ENCODE measurements around the gene NUP107.

The NUP107 gene

DNA sequence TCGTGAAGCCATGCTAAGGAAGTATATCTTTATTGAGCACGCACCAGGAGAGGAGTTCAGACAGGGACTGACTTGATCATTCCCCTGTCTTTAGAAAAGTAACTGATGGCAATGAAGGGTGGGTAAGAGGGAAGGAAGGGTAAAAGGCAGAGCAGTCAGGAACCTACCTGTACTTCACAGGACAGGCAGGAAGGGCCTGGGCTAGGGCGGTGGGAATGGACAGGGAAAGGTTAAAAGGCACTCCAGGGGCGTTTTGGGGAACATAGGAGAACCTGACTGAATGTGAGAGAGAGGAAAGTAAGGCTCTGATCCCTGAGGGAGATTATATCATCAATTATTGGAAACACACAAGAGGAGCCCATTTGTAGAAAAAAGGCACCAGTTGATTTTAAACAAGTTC, 63.1 kb downstream of the NUP107 start:
- Mint-ChIP-seq H3K9me3 (no peaks in the 10 kb centered on the region), H3K27ac (no peak overlapping the region), H3K27me3 (no peaks in the 10 kb centered on the region), H3K36me3 (peaks cover 38% of the 10 kb centered on the region), H3K4me1 (peaks cover 51% of the 10 kb centered on the region), H3K4me3 (no peak overlapping the region)
- DNase-seq: no peak
- CTCF ChIA-PET: no interaction called here

DNA sequence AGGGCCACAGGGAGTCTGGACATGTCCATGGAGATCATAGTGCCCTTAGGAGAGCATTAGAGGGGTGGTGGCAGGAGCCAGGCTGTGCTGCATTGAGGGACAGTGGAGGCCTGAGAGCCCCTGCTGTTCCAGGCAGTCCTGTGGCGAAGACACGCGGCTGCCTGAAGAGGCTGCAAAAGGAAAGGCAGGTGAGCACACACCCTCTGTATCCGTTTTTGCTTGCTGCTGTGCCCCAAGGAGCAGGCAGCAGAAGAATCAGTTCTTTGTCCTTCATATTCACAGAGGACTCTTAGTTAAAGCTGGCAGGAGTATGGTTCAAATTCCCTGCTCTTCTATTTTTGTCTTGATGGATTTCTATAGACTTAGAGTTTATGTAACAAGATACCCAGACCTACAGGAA, 63.7 kb downstream of the NUP107 start:
- no peak for DNase-seq
- CTCF ChIA-PET: no interaction called here
- peaks cover 42% of the 10 kb centered on the region for H3K36me3 Mint-ChIP-seq

DNA sequence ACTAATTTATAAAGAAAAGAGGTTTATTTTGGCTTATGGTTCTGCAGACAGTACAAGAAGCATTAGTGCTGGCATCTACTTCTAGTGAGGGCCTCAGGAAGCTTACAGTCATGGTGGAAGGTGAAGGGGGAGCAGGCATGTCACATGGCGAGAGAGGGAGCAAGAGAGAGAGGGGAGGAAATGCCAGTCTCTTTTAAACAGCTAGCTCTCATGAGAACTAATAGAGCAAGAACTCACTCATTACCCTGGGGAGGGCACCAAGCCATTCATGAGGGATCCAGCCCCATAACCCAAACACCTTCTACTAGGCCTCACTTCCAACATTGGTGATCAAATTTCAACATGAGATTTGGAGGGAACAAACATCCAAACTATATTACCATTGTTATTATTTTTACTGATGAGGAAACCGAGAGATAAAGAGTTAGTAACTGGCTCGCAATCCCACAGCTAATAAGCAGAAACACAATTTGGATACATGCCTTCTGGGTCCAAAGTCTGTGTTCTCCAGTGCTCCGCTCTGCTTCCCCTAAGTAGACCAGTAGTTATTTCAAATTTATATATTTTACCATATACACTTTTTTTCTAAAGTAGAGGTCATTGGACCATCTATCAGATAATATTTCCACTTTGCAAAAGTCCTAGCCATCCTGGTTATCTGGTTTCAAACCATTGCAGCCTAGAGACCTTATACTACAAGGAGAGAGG, 68.9 kb downstream of the NUP107 start:
- peaks cover 46% of the 10 kb centered on the region for H3K36me3 Mint-ChIP-seq

More for the DNA sequence above, 63.7 kb downstream of the NUP107 start:
- Mint-ChIP-seq H3K4me3 (no peak overlapping the region), H3K27ac (no peak overlapping the region), H3K27me3 (no peaks in the 10 kb centered on the region), H3K4me1 (peaks cover 46% of the 10 kb centered on the region), H3K9me3 (no peaks in the 10 kb centered on the region)

DNA sequence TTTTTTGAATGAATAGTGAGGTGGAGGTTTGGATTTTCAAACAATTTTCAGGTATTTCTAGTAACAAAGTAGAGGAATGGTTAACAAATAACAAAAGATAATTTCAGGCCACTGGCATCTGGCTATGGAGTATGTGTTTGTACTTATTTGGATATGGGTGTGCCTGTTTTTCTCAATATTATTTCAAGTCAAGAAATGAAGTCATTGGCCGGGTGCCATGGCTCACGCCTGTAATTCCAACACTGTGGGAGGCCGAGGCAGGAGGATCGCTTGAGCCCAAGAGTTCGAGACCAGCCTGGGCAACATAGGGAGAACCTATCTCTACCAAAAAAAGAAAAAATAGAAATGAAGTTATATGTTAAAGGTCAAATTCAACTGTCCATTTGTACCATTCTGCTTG, 73.1 kb downstream of the NUP107 start:
- H3K4me3 Mint-ChIP-seq: no peak overlapping the region
- CTCF ChIA-PET: no interaction called here
- H3K4me1 Mint-ChIP-seq: no peaks in the 10 kb centered on the region
- H3K27me3 Mint-ChIP-seq: no peaks in the 10 kb centered on the region
- H3K36me3 Mint-ChIP-seq: peaks cover 44% of the 10 kb centered on the region
- H3K9me3 Mint-ChIP-seq: no peaks in the 10 kb centered on the region
- DNase-seq: no peak
- H3K27ac Mint-ChIP-seq: no peak overlapping the region

More for the DNA sequence above, 68.9 kb downstream of the NUP107 start:
- no peaks in the 10 kb centered on the region for H3K27me3 Mint-ChIP-seq
- DNase-seq: no peak
- H3K4me1 Mint-ChIP-seq: peaks cover 4% of the 10 kb centered on the region
- CTCF ChIA-PET: no interaction called here
- no peaks in the 10 kb centered on the region for H3K9me3 Mint-ChIP-seq
- no peak overlapping the region for H3K4me3 Mint-ChIP-seq
- no peak overlapping the region for H3K27ac Mint-ChIP-seq

DNA sequence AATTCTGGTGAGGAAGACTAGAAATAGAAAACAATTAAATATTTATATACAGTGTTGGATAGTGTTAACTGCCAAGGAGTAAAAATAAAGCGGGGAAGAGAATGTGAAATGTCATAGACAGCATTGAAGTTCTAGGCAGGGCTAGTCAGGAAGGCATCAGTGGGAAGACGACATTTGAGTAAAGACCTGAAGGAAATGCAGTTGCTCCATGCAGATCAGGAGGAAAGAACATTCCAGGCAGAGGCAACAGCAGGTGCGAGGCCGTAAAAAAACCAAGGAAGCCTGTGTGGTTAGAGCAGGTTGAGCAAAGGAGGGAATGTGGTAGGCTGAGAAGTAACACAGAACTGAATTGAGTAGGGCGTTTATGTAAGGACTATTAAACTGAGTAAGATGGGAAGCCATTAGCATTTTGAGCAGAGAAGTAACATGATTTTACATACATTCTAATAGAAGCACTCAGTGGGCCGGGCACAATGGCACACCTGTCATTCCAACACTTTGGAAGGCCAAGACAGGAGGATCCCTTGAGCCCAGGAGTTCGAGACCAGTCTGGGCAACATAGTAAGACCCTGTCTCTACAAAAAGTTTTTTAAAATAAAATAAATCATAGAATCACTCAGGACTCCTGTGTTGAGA, 74.1 kb downstream of the NUP107 start:
- no peak overlapping the region for H3K4me3 Mint-ChIP-seq
- no peaks in the 10 kb centered on the region for H3K4me1 Mint-ChIP-seq
- H3K27me3 Mint-ChIP-seq: no peaks in the 10 kb centered on the region
- no peak overlapping the region for H3K27ac Mint-ChIP-seq
- CTCF ChIA-PET: no interaction called here
- no peaks in the 10 kb centered on the region for H3K9me3 Mint-ChIP-seq
- peaks cover 38% of the 10 kb centered on the region for H3K36me3 Mint-ChIP-seq
- no peak for DNase-seq

DNA sequence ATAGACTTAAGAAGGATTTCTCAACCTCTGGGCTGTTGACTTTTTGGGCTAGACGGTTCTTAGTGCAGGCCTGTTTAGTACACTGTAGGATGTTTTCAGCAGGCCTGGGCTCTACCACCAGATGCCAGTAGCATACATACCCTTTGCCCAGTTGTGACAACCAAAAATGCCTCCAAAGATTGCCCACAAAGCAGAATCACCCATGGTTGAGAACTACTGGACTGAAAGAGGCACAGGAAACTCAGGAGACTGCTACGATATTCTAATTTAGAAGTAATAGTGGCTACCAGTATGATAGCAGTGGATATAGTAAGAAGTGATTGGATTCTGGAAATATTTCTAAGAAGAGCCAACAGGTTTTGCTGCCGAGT, 74.6 kb downstream of the NUP107 start:
- DNase-seq: no peak
- CTCF ChIA-PET: no interaction called here
- Mint-ChIP-seq H3K27me3 (no peaks in the 10 kb centered on the region), H3K36me3 (peaks cover 36% of the 10 kb centered on the region), H3K4me3 (no peak overlapping the region), H3K4me1 (no peaks in the 10 kb centered on the region), H3K9me3 (no peaks in the 10 kb centered on the region), H3K27ac (no peak overlapping the region)

DNA sequence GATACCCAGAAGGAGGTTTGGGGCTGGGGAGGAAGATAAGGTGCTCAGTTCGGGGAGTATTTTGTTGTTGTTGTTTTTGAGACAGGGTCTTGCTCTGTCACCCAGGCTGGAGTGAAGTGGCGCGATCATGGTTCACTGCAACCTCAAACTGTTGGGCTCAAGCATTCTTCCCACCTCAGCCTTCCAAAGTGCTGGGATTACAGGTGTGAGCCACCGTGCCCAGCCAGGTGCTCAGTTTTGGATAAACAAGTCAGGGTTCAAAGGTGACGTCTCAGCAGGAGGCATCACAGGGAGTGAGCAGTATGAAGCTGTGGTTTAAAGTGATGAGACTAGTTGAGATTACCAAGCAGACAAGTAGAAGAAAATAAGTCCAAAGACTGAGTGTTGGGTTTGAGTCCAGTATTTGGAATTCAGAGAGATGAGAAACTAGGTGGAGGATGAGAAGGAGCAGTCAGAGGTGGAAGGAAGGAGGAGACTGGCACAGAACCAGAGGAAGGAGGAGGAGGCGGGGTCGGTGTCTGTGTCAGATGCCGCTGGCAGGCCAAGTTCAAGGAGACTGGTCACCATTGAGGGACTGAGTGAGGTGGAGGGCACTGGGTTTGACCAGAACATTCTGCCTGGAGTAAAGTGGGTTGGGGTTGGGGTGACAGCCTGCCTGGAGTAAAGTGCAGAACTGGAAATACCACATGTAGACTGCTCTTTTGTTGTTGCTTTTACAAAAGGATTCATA, 75.3 kb downstream of the NUP107 start:
- no peak for DNase-seq
- Mint-ChIP-seq H3K4me1 (no peaks in the 10 kb centered on the region), H3K9me3 (no peaks in the 10 kb centered on the region), H3K27ac (no peak overlapping the region), H3K4me3 (no peak overlapping the region), H3K36me3 (peaks cover 35% of the 10 kb centered on the region), H3K27me3 (no peaks in the 10 kb centered on the region)
- CTCF ChIA-PET: no interaction called here

DNA sequence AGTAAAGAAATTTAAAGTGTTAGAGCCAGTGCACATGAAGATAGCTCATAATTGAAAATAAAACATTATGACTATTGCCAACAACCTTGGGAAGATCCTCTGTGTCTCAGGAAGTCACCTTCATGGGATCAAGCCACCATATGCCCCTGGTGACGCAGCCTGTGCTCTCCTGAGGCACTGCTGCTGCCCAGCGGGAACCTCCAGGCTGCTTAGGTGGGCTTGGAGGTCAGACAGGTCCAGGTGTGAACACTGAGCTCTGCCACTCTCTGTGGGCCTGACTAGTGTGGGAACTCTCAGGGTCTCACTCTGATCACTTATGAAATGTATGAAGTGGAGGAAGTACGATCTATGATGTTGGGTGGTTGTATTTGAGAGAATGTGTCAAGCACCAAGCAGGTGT, 75.9 kb downstream of the NUP107 start:
- no peaks in the 10 kb centered on the region for H3K4me1 Mint-ChIP-seq
- no peaks in the 10 kb centered on the region for H3K27me3 Mint-ChIP-seq
- H3K4me3 Mint-ChIP-seq: no peak overlapping the region
- CTCF ChIA-PET: no interaction called here
- no peak for DNase-seq
- no peak overlapping the region for H3K27ac Mint-ChIP-seq
- H3K36me3 Mint-ChIP-seq: peaks cover 34% of the 10 kb centered on the region
- no peaks in the 10 kb centered on the region for H3K9me3 Mint-ChIP-seq

DNA sequence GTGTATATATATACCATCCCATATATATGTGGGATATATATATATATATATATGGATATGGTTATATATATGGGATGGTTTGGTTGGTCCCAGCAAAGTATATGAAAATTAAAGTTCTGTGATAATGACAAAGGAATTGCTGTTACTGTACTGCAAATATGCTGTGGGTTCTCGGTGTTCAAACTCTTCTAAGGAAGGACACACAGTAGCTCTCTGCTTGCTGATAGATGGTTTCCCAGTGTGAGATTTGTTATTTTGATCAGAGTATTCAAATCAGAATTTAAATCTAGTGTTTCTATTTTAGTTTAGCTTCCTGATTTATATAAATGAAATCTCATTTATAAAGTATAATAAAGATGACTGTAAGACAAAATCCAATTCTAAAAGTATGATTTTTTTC, 78.9 kb downstream of the NUP107 start:
- no peak overlapping the region for H3K27ac Mint-ChIP-seq
- no peaks in the 10 kb centered on the region for H3K4me1 Mint-ChIP-seq
- H3K4me3 Mint-ChIP-seq: no peak overlapping the region
- no peak for DNase-seq
- H3K36me3 Mint-ChIP-seq: peaks cover 27% of the 10 kb centered on the region
- CTCF ChIA-PET: no interaction called here
- H3K27me3 Mint-ChIP-seq: no peaks in the 10 kb centered on the region
- H3K9me3 Mint-ChIP-seq: no peaks in the 10 kb centered on the region

DNA sequence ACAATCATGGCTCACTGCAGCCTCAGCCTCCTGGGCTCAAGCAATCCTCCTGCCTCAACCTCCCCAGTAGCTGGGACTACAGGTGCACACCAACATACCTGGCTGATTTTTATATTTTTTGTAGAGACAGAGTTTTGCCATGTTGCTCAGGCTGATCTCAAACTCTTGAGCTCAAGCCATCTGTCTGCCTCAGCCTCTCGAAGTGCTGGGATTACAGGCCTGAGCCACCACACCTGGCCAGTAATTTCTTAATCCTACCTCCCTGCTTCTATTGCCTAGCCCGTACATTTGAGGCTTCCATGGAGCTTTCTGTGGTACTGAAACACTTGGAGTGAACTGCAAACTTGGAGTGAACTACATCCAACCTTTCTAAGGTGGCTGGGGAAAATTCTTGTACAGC, 79.9 kb downstream of the NUP107 start:
- no peak overlapping the region for H3K27ac Mint-ChIP-seq
- H3K27me3 Mint-ChIP-seq: no peaks in the 10 kb centered on the region
- CTCF ChIA-PET: no interaction called here
- H3K36me3 Mint-ChIP-seq: peaks cover 23% of the 10 kb centered on the region
- no peak overlapping the region for H3K4me3 Mint-ChIP-seq
- DNase-seq: no peak
- H3K4me1 Mint-ChIP-seq: no peaks in the 10 kb centered on the region
- H3K9me3 Mint-ChIP-seq: no peaks in the 10 kb centered on the region

DNA sequence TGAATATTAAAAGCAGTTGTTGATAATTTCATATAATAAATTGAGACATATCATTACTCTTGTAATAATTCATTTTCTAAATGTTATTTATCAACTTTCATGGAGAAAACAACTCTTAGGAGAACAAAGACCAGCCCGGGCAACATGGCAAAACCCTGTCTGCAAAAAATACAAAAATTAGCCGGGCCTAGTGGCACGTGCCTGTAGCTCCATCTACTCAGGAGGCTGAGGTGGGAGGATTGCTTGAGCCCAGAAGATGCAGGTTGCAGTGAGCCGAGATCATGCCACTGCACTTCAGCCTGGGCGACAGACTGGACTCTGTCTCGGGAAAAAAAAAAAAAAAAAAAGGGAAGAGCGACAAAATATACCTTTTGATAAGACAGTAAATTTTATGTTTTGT, 80.4 kb downstream of the NUP107 start:
- Mint-ChIP-seq H3K27me3 (no peaks in the 10 kb centered on the region), H3K27ac (no peak overlapping the region), H3K4me1 (no peaks in the 10 kb centered on the region), H3K9me3 (no peaks in the 10 kb centered on the region), H3K36me3 (peaks cover 19% of the 10 kb centered on the region), H3K4me3 (no peak overlapping the region)
- no peak for DNase-seq
- CTCF ChIA-PET: no interaction called here

DNA sequence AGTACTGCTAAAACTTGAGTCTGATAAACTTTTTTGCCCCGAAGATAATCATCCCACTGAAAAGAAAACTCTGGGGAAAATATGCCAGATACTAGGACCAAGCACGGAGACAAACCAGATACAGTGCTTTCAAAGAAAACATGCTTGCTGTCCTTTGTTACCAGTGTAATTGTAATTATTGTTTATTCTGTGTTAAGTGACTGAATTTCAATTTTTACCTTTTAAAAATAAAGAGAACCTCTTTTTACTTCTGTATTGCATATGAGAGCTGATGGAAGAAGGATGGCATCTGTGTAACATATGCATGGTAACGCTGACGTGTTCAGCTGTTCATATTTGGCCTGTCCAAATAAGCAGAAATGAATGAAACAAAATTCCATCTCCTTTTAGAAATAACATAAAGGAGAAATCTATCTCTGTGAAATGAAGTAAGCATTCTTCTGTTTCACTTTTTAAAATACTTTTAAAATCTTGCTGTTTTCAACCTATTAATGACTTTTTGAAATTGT, 81.7 kb downstream of the NUP107 start:
- no peak for DNase-seq
- CTCF ChIA-PET: no interaction called here
- Mint-ChIP-seq H3K27ac (no peak overlapping the region), H3K36me3 (peaks cover 15% of the 10 kb centered on the region), H3K9me3 (no peaks in the 10 kb centered on the region), H3K4me1 (peaks cover 13% of the 10 kb centered on the region), H3K4me3 (no peak overlapping the region), H3K27me3 (no peaks in the 10 kb centered on the region)

DNA sequence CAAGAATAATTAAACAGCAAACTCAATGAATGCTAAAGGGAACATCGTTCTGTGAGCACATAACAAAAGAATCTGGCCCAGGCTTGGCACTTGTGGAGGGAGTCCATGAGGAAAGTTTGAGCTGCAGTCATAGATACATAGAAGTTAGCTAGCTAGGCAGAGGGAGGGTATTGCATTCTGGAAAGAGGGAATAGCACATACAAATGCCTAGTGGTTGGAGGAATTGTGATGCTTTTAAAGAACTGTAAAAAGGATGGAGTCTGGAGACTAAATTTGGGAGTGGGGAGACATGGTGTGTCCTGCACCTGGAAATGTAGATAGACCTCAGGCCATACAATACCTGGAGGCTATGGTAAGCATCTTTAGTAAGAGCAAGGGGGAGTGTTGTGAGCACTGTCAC, 83.2 kb downstream of the NUP107 start:
- Mint-ChIP-seq H3K36me3 (peaks cover 7% of the 10 kb centered on the region), H3K27me3 (no peaks in the 10 kb centered on the region), H3K4me1 (peaks cover 19% of the 10 kb centered on the region), H3K9me3 (no peaks in the 10 kb centered on the region), H3K27ac (no peak overlapping the region), H3K4me3 (no peak overlapping the region)
- no peak for DNase-seq
- CTCF ChIA-PET: no interaction called here

DNA sequence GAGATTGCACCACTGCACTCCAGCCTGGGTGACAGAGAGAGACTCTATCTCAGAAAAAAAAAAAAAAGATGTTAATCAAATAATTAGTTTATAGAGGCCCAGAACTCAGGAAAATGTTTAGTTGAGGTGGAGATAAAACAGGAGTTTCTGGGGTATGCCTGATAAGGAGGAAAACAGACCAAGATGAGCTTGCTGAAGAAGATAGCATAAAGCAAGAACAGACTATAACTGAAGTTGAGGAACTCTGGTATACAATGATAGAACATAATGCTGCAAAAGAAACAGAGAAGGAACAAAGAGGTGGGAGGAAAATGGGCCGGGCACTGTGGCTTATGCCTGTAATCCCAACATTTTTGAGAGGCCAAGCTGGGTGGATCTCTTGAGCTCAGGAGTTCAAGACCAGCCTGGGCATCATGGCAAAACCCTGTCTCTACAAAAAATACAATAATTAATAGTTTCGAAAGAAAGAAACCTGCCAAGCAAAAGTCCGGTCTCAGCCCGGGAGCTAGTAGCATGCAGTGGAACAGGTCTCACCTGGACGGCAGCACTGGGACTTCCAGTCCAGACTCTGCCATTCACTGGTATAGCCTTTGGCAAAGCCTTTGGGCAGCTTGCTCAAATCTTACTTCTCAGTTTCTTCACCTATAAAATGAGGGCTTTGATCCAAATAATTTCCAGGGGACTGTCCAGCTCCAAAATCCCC, 84.6 kb downstream of the NUP107 start:
- DNase-seq: no peak
- Mint-ChIP-seq H3K27me3 (no peaks in the 10 kb centered on the region), H3K27ac (no peak overlapping the region), H3K36me3 (peaks cover 7% of the 10 kb centered on the region), H3K4me1 (peaks cover 19% of the 10 kb centered on the region), H3K9me3 (no peaks in the 10 kb centered on the region), H3K4me3 (no peak overlapping the region)
- CTCF ChIA-PET: no interaction called here
